Stimulated activated CD4-positive, alpha-beta T cell treated with anti-CD3 and anti-CD28 coated beads, Interleukin-15, amount 100 ng/mL, for 1 hour (primary cell): ENCODE results near the gene SOX6.

Experiments used
- DNase-seq, 2 donors: peaks; one replicate each; pipeline ENCODE4 v3.0.0-alpha.2; 2020; ENCODE audit warnings: low read depth in 1 of 2, low spot score in 1 of 2

Gene SOX6

GRCh38 chr11:16365581-16366228 lies 9.4 kb upstream of the SOX6 start:
- no peak for DNase-seq

GRCh38 chr11:16364254-16364653 lies 7.9 kb upstream of the SOX6 start:
- no peak for DNase-seq

GRCh38 chr11:16363706-16364105 lies 7.4 kb upstream of the SOX6 start:
- DNase-seq = no peak

GRCh38 chr11:16361108-16361865 lies 4.9 kb upstream of the SOX6 start:
- DNase-seq = no peak

GRCh38 chr11:16359369-16359768 lies 3.0 kb upstream of the SOX6 start:
- no peak for DNase-seq

GRCh38 chr11:16358726-16359125 lies 2.4 kb upstream of the SOX6 start:
- no peak for DNase-seq

GRCh38 chr11:16357775-16358174 lies 1.4 kb upstream of the SOX6 start:
- no peak for DNase-seq

- DNase-seq = no peak
These were observed 531 bp upstream of the SOX6 start for GRCh38 chr11:16356761-16357393.

GRCh38 chr11:16352707-16353106 lies 3.6 kb downstream of the SOX6 start:
- DNase-seq = no peak

GRCh38 chr11:16350125-16350524 lies 6.2 kb downstream of the SOX6 start:
- no peak for DNase-seq

GRCh38 chr11:16347928-16348685 lies 8.2 kb downstream of the SOX6 start:
- DNase-seq = no peak

GRCh38 chr11:16346975-16347374 lies 9.4 kb downstream of the SOX6 start:
- DNase-seq = no peak

- DNase-seq = no peak
These were observed 14.5 kb downstream of the SOX6 start for GRCh38 chr11:16341853-16342252.

- no peak for DNase-seq
These were observed 18.0 kb downstream of the SOX6 start for GRCh38 chr11:16338393-16338792.

- no peak for DNase-seq
These were observed 18.7 kb downstream of the SOX6 start for GRCh38 chr11:16337421-16338213.

GRCh38 chr11:16336721-16337120 lies 19.6 kb downstream of the SOX6 start:
- no peak for DNase-seq

- DNase-seq = no peak
These were observed 20.1 kb downstream of the SOX6 start for GRCh38 chr11:16336204-16336603.

GRCh38 chr11:16335236-16335962 lies 20.9 kb downstream of the SOX6 start:
- no peak for DNase-seq

- no peak for DNase-seq
These were observed 29.6 kb downstream of the SOX6 start for GRCh38 chr11:16326679-16327297.

- DNase-seq = no peak
These were observed 34.2 kb downstream of the SOX6 start for GRCh38 chr11:16322190-16322589.
